ENCODE measurements around the gene OR4L1.
"Not testable (repeated sequence)": the region's sequence is repeated elsewhere in the genome, so short reads cannot be mapped to it uniquely, and the experiment has no call there.

Gene OR4L1, protein sequence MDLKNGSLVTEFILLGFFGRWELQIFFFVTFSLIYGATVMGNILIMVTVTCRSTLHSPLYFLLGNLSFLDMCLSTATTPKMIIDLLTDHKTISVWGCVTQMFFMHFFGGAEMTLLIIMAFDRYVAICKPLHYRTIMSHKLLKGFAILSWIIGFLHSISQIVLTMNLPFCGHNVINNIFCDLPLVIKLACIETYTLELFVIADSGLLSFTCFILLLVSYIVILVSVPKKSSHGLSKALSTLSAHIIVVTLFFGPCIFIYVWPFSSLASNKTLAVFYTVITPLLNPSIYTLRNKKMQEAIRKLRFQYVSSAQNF

DNA sequence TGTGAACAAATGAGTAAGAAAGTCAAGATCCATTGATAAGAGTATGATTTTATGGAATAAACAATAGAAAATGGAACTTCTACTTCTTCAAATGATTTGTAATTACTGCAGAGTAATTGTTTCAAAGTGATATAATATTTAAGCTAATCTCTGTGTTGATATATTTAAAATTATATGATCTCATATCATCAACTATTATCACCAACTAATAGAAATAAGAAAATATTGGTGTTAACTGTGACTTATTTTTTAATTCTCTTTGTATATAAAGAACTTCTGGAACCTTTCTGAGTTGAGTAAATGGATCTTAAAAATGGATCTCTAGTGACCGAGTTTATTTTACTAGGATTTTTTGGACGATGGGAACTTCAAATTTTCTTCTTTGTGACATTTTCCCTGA lies at the start of gene OR4L1:
OR4L1 (plus strand) TSS at position 301 of the 400 bp plus-strand sequence; CDS start at position 301, 0 bp downstream.
- no peak for DNase-seq

DNA sequence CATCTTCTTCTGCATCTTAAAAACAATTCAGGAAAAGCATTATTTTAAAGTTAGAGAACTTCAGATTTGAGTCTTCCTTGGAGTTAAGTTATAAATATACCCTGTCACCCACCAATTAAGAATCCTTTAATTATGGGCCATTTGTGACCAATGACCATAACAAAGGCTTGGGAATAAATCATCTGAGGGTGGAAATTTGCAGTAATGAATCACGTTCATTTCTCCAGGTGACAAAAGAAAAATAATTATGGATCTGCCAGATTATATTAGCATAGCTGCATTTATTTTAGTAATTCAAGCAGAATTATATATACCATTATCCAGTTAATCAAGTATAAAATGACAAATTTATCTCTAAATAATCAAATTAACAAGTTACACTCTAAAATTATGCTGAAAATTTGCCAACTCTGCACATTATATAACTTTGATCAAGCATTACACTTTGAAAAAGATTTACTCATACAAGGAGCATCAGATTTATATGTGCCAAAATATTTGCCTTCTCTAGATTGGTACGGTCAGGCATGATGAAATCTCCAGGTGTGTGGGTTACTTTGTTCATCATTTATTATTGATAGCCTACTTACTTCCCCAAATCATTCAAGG lies 40.5 kb upstream of the OR4L1 start, which contains the start of gene OR4K14:
OR4K14 (minus strand) TSS at position 51 of the 609 bp plus-strand sequence. CDS start 4,114 bp downstream, outside the sequence.
- DNase-seq, result no peak

DNA sequence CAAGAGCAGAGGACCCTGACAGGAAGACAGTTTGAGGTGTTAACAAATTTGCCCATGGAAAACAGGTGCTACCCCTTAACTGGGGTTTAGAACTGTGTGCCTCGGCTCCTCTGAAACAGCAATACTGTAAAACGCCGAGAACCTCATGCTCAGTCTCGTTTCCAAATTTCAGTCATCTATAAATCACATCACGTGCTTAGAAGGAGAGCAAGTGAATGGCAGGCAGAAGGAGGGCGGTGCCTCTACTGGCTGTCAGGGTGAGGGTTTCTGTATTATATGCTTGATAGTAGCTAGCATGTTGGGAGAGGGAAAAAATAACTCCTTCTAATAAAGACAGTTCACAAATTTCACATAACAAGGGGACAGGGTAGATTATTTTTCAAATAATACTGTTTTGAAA lies 28.8 kb upstream of the OR4L1 start:
- DNase-seq, result no peak

DNA sequence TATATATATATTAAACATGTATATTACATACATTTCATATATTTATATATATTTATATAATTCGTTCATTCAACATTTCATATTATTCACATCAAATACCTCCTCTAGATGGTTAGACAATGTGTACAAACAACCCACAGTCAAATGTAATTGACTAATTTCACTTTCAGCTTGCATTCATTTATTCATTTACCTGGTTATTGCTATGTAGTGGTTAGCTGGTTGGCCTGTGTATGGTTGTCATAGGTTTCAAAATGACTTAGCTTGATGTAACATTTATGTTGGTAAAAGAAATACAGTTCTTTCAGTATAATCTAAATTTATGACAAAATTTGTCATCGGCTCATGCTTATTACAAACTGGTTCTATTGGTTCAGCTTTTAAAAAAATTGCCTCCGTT lies 24.4 kb upstream of the OR4L1 start:
- no peak for DNase-seq

- peak; percentile 13 for DNase-seq
Measured at GRCh38 chr14:20035938-20036337, 23.9 kb upstream of the OR4L1 start, which contains the start of gene OR4K13. Gene OR4K13, minus strand, starts transcription at chr14:20036038. Its CDS starts 1,280 bp downstream, at chr14:20034758.

DNA sequence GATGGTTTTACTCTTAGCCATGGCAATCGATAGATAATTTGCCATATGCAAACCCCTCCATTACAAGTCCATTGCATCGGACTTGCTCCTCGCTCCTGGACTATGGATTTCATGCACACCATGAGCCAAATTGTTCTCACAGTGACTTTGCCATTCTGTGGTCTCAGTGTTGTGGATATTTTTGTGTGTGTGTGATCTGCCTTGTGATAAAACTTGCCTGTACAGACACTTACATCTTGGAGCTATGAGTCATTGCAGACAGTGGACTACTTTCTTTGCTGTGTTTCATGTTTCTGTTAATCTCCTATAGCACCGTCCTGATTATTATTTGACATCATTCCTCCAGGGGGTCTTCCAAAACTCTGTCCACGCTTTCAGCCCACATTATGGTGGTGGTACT lies 15.6 kb upstream of the OR4L1 start:
- DNase-seq, result no peak

- no peak for DNase-seq
Measured at GRCh38 chr14:20048202-20048601, 11.6 kb upstream of the OR4L1 start.

- DNase-seq, result no peak
Measured at GRCh38 chr14:20092050-20092449, 32.2 kb downstream of the OR4L1 start.

DNA sequence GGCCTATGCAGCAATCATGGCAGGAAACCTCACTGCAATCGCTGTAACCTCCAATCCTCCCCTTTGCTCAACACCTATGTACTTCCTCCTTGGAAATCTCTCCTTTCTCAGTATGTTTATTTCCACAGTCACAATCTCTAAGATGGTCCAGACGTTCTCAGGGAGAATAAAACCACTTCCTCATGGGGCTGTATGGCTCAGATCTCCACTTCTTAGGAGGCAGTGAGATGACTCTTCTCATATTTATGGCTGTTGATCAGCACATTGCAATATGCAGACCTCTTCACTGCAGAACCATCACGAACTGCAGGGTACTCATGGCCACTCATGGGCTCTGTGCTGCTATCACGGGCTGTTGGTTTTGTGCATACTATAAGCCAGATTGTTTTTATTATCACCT lies 33.6 kb downstream of the OR4L1 start:
- no peak for DNase-seq

GRCh38 chr14:20098926-20099770 lies 39.3 kb downstream of the OR4L1 start:
- DNase-seq, result not testable (repeated sequence)

DNA sequence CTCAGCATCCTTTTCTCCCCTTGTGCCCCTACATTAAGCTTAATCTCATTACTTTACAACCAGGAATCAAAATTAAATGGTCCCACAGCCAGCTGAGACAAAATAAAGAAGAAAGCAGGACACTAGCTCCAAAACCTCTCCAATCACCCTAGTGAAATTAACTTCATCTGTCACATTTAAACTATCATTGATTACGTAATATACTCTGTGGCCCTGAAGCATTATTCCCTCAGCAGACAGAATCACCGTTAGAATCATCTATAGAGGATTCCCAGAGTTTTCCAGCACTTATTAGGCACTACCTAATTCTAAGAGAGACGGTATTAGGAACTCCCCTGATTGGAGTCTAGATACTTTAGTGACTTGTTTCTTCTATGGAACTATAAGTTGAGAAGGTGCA lies 50.6 kb downstream of the OR4L1 start, which contains the start of gene OR4K17:
OR4K17 (plus strand) TSS at position 302 of the 400 bp plus-strand sequence. CDS start 6,761 bp downstream, outside the sequence.
- no peak for DNase-seq

Measured in NCI-H1105 (cell line).